Body of pancreas (tissue), 4 donors: ENCODE data around the gene DPYD.

Experiments used
- POLR2A ChIP-seq, 3 donors: fragments of 450-650 bp; IDR thresholded peaks; one replicate each; pipeline ENCODE4 v1.6.1; 2016; ENCODE audit warnings: antibody characterized with exemption in 3 of 3, mild to moderate bottlenecking in 2 of 3
- TF ChIP-seq, protein P1 (sequence below), 7 experiments: fragments of 450-650 bp in 4 of 7; fragments of 200-600 bp in 3 of 7; sonication (generic) in 3 of 7; IDR thresholded peaks; one replicate each; pipeline ENCODE4 v1.5.1; 2016 to 2019; ENCODE audit warnings: antibody characterized with exemption in 7 of 7

GRCh38 chr1:97396463-97396862, 524.4 kb downstream of the DPYD start:
- TF ChIP-seq, protein P1, sequence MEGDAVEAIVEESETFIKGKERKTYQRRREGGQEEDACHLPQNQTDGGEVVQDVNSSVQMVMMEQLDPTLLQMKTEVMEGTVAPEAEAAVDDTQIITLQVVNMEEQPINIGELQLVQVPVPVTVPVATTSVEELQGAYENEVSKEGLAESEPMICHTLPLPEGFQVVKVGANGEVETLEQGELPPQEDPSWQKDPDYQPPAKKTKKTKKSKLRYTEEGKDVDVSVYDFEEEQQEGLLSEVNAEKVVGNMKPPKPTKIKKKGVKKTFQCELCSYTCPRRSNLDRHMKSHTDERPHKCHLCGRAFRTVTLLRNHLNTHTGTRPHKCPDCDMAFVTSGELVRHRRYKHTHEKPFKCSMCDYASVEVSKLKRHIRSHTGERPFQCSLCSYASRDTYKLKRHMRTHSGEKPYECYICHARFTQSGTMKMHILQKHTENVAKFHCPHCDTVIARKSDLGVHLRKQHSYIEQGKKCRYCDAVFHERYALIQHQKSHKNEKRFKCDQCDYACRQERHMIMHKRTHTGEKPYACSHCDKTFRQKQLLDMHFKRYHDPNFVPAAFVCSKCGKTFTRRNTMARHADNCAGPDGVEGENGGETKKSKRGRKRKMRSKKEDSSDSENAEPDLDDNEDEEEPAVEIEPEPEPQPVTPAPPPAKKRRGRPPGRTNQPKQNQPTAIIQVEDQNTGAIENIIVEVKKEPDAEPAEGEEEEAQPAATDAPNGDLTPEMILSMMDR (IDR thresholded peaks at IDR 0.05), result no peak
- TF ChIP-seq POLR2A (IDR thresholded peaks at IDR 0.05), result no peak
